Duodenal mucosa (tissue), 2 donors: ENCODE results near the gene SLC35F3.

Experiments
- H3K27ac ChIP-seq: one replicate; pipeline ENCODE4 v1.7.0; 2013; ENCODE audit warnings: low read depth, low read length
- H3K27me3 ChIP-seq, 2 donors: one replicate each; pipeline ENCODE4 v1.7.0; 2013; ENCODE audit warnings: low read length in 2 of 2, control low read depth in 1 of 2; ENCODE audit not compliant: insufficient read depth in 2 of 2, control insufficient read depth in 1 of 2
- H3K36me3 ChIP-seq, 2 donors: one replicate each; pipeline ENCODE4 v1.7.0; 2013; ENCODE audit warnings: low read length in 2 of 2, control low read depth in 1 of 2; ENCODE audit not compliant: insufficient read depth in 2 of 2, control insufficient read depth in 1 of 2
- H3K4me1 ChIP-seq, 2 donors: one replicate each; pipeline ENCODE4 v1.7.0; 2013; ENCODE audit warnings: low read length in 2 of 2, control low read depth in 1 of 2; ENCODE audit not compliant: insufficient read depth in 2 of 2, control insufficient read depth in 1 of 2
- H3K4me3 ChIP-seq, 2 donors: one replicate each; pipeline ENCODE4 v1.7.0; 2013; ENCODE audit warnings: low read length in 2 of 2, low read depth in 1 of 2
- H3K9ac ChIP-seq, 2 donors: one replicate each; pipeline ENCODE4 v1.7.0; 2013; ENCODE audit warnings: low read length in 2 of 2, low read depth in 1 of 2
- H3K9me3 ChIP-seq, 2 donors: one replicate each; pipeline ENCODE4 v1.7.0; 2013; ENCODE audit warnings: low read length in 2 of 2, control low read depth in 1 of 2; ENCODE audit not compliant: control insufficient read depth in 1 of 2

SLC35F3 gene

GRCh38 chr1:234093107-234093506 lies 188.6 kb downstream of the SLC35F3 start:
- H3K9me3 ChIP-seq, result no peaks in the 10 kb centered on the region
- no peaks in the 10 kb centered on the region for H3K4me1 ChIP-seq
- H3K4me3 ChIP-seq, result no peak overlapping the region
- H3K27ac ChIP-seq, result no peak overlapping the region
- H3K9ac ChIP-seq, result no peak overlapping the region
- H3K27me3 ChIP-seq, result peaks cover 0 to 3% of the 10 kb centered on the region in 2 donors
- no peaks in the 10 kb centered on the region for H3K36me3 ChIP-seq

- Histone ChIP-seq H3K27ac (no peak overlapping the region), H3K4me1 (no peaks in the 10 kb centered on the region), H3K9ac (no peak overlapping the region)
Observed at GRCh38 chr1:234093741-234094140, 189.3 kb downstream of the SLC35F3 start.

GRCh38 chr1:234094172-234094571 lies 189.7 kb downstream of the SLC35F3 start:
- no peaks in the 10 kb centered on the region for H3K4me1 ChIP-seq
- H3K4me3 ChIP-seq, result no peak overlapping the region
- H3K27ac ChIP-seq, result no peak overlapping the region
- no peaks in the 10 kb centered on the region for H3K36me3 ChIP-seq
- no peak overlapping the region for H3K9ac ChIP-seq
- no peaks in the 10 kb centered on the region for H3K9me3 ChIP-seq
- peaks cover 0 to 3% of the 10 kb centered on the region in 2 donors for H3K27me3 ChIP-seq

More at GRCh38 chr1:234093741-234094140, 189.3 kb downstream of the SLC35F3 start:
- Histone ChIP-seq H3K9me3 (no peaks in the 10 kb centered on the region), H3K27me3 (peaks cover 0 to 3% of the 10 kb centered on the region in 2 donors), H3K4me3 (no peak overlapping the region), H3K36me3 (no peaks in the 10 kb centered on the region)

- Histone ChIP-seq H3K36me3 (no peaks in the 10 kb centered on the region), H3K9me3 (no peaks in the 10 kb centered on the region), H3K27ac (no peak overlapping the region), H3K9ac (no peak overlapping the region), H3K4me3 (no peak overlapping the region), H3K27me3 (peaks cover 0 to 3% of the 10 kb centered on the region in 2 donors), H3K4me1 (no peaks in the 10 kb centered on the region)
Observed at GRCh38 chr1:234096161-234096770, 191.8 kb downstream of the SLC35F3 start.

- H3K4me1 ChIP-seq, result no peaks in the 10 kb centered on the region
- H3K27ac ChIP-seq, result no peak overlapping the region
- H3K9ac ChIP-seq, result no peak overlapping the region
- no peaks in the 10 kb centered on the region for H3K36me3 ChIP-seq
- no peaks in the 10 kb centered on the region for H3K27me3 ChIP-seq
- H3K4me3 ChIP-seq, result no peak overlapping the region
- H3K9me3 ChIP-seq, result no peaks in the 10 kb centered on the region
Observed at GRCh38 chr1:234102583-234102982, 198.1 kb downstream of the SLC35F3 start.

GRCh38 chr1:234103198-234103597 lies 198.7 kb downstream of the SLC35F3 start:
- Histone ChIP-seq H3K27ac (no peak overlapping the region), H3K27me3 (no peaks in the 10 kb centered on the region), H3K4me1 (no peaks in the 10 kb centered on the region), H3K9ac (no peak overlapping the region), H3K4me3 (no peak overlapping the region), H3K36me3 (no peaks in the 10 kb centered on the region), H3K9me3 (no peaks in the 10 kb centered on the region)

- Histone ChIP-seq H3K27ac (no peak overlapping the region), H3K9me3 (no peaks in the 10 kb centered on the region), H3K27me3 (peaks cover 0 to 7% of the 10 kb centered on the region in 2 donors), H3K4me1 (no peaks in the 10 kb centered on the region), H3K36me3 (no peaks in the 10 kb centered on the region), H3K9ac (no peak overlapping the region), H3K4me3 (no peak overlapping the region)
Observed at GRCh38 chr1:234106032-234106431, 201.6 kb downstream of the SLC35F3 start.

GRCh38 chr1:234107416-234108021 lies 203.0 kb downstream of the SLC35F3 start:
- H3K27ac ChIP-seq, result no peak overlapping the region
- H3K9ac ChIP-seq, result no peak overlapping the region
- H3K9me3 ChIP-seq, result no peaks in the 10 kb centered on the region

GRCh38 chr1:234108921-234109320 lies 204.4 kb downstream of the SLC35F3 start:
- no peak overlapping the region for H3K9ac ChIP-seq
- no peak overlapping the region for H3K4me3 ChIP-seq
- no peaks in the 10 kb centered on the region for H3K4me1 ChIP-seq
- H3K27me3 ChIP-seq, result peaks cover 0 to 7% of the 10 kb centered on the region in 2 donors
- H3K27ac ChIP-seq, result no peak overlapping the region
- no peaks in the 10 kb centered on the region for H3K9me3 ChIP-seq
- no peaks in the 10 kb centered on the region for H3K36me3 ChIP-seq

More at GRCh38 chr1:234107416-234108021, 203.0 kb downstream of the SLC35F3 start:
- no peaks in the 10 kb centered on the region for H3K4me1 ChIP-seq
- H3K4me3 ChIP-seq, result no peak overlapping the region
- no peaks in the 10 kb centered on the region for H3K36me3 ChIP-seq
- H3K27me3 ChIP-seq, result peaks cover 0 to 7% of the 10 kb centered on the region in 2 donors

GRCh38 chr1:234109840-234110239 lies 205.4 kb downstream of the SLC35F3 start:
- Histone ChIP-seq H3K4me1 (no peaks in the 10 kb centered on the region), H3K36me3 (no peaks in the 10 kb centered on the region), H3K9me3 (no peaks in the 10 kb centered on the region), H3K27me3 (peaks cover 0 to 7% of the 10 kb centered on the region in 2 donors), H3K4me3 (no peak overlapping the region), H3K9ac (no peak overlapping the region), H3K27ac (no peak overlapping the region)
